GM20000 (cell line): ENCODE results near the gene PRG2.

Experiments used
- DNase-seq: peaks from one replicate; pipeline ENCODE4 v3.0.0; 2012; ENCODE audit warnings: low spot score
- CTCF ChIP-seq: IDR thresholded peaks from 2 replicates; pipeline ENCODE4 v1.5.1; 2012; ENCODE audit warnings: mild to moderate bottlenecking, control low read depth; ENCODE audit errors: extremely low read depth, missing control alignments

PRG2 gene

GRCh38 chr11:57402188-57403002 is 11.9 kb upstream of the PRG2 start:
- no peak for DNase-seq
- TF ChIP-seq CTCF = no peak

GRCh38 chr11:57399972-57400578 is 9.6 kb upstream of the PRG2 start:
- no peak for TF ChIP-seq CTCF
- DNase-seq = no peak

GRCh38 chr11:57399221-57399620 is 8.8 kb upstream of the PRG2 start:
- no peak for DNase-seq
- TF ChIP-seq CTCF = no peak

- no peak for TF ChIP-seq CTCF
- no peak for DNase-seq
These were observed 7.0 kb upstream of the PRG2 start for GRCh38 chr11:57397394-57397990.

GRCh38 chr11:57396744-57397143 is 6.3 kb upstream of the PRG2 start:
- no peak for TF ChIP-seq CTCF
- DNase-seq = no peak

GRCh38 chr11:57395905-57396623 is 5.6 kb upstream of the PRG2 start:
- TF ChIP-seq CTCF = no peak
- DNase-seq = no peak
